ENCODE measurements around the gene SIPA1L3.

DNA sequence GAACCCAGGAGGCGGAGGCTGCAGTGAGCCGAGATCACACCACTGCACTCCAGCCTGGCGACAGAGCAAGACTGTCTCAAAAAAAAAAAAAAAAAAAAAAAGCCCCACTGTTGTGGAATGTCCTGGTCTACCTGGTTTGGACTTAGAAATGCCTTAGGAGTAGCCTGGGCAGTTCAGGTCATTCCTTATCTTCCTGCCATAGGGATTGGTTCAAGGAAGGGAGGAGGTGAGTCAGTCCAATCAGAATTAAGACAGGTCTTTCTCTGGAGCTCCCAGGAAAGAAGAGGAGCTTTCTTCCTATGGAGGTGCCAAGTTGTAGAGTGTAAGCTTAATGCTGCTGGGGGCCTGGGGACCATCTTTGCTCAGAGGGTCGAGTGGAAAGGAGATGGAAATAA lies 44.8 kb downstream of the SIPA1L3 start:
- no peak for TF ChIP-seq EZH2 (IDR thresholded peaks at IDR 0.05; ENCODE audit: insufficient read depth, low read length)
- TF ChIP-seq, protein P1, sequence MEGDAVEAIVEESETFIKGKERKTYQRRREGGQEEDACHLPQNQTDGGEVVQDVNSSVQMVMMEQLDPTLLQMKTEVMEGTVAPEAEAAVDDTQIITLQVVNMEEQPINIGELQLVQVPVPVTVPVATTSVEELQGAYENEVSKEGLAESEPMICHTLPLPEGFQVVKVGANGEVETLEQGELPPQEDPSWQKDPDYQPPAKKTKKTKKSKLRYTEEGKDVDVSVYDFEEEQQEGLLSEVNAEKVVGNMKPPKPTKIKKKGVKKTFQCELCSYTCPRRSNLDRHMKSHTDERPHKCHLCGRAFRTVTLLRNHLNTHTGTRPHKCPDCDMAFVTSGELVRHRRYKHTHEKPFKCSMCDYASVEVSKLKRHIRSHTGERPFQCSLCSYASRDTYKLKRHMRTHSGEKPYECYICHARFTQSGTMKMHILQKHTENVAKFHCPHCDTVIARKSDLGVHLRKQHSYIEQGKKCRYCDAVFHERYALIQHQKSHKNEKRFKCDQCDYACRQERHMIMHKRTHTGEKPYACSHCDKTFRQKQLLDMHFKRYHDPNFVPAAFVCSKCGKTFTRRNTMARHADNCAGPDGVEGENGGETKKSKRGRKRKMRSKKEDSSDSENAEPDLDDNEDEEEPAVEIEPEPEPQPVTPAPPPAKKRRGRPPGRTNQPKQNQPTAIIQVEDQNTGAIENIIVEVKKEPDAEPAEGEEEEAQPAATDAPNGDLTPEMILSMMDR (IDR thresholded peaks at IDR 0.05; ENCODE audit: insufficient read depth, low read depth, low read length), result no peak
